ENCODE measurements around the gene CMSS1. TPM values are rescaled to one million over a fixed set of nuclear protein-coding genes. Genes with fewer than 3 reads are reported as not detected.

The CMSS1 gene
- total RNA-seq, 2 experiments from 2014 or later, result 42.1 to 42.6 TPM

DNA sequence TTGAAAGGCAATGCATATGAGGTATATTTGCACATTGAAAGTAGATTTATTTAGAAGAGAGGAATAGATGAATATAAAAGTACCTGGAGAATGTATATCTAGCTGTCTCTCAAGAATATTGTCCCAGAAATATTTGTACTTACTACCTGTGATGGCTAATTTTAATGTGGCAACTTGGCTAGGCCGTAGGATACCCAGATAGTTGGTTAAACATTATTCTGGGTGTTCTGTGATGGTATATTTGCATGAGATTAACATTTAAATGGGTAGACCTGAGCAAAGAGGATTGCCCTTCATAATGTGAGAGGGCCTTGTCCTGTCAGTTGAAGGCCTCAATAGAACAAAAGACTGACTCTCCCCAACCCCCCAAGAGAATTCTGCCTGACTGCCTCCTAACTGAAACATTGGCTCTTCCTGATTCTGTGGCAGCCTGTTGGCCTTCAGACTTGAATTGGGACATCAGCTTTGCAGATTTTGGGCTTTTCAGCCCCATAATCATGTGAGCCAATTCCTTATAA lies 366.0 kb downstream of the CMSS1 start:
- Mint-ChIP-seq H3K36me3 (ENCODE audit: low read depth) (peaks cover 27% of the 10 kb centered on the region), H3K27me3 (ENCODE audit: low read depth) (no peaks in the 10 kb centered on the region), H3K9me3 (ENCODE audit: insufficient read depth) (peaks cover 26% of the 10 kb centered on the region), H3K4me1 (ENCODE audit: low read depth) (peaks cover 4% of the 10 kb centered on the region), H3K4me3 (no peak overlapping the region), H3K27ac (no peak overlapping the region)
- DNase-seq, result no peak
- ChIA-PET CTCF (interaction anchor here (1.2 kb wide), 1 partner anchor 10 kb away, joined by 4 read pairs; no protein-coding TSS in a partner anchor), POLR2A (no interaction called here)
- ATAC-seq, result no peak

- peaks cover 19% of the 10 kb centered on the region for H3K9me3 Mint-ChIP-seq (ENCODE audit: insufficient read depth)
- CTCF ChIA-PET, result interaction anchor here (0.8 kb wide), 1 partner anchor 342 kb away, joined by 4 read pairs; no protein-coding TSS in a partner anchor
Measured at GRCh38 chr3:100184948-100185570, 367.4 kb downstream of the CMSS1 start.

GRCh38 chr3:100185847-100186246 lies 368.2 kb downstream of the CMSS1 start:
- POLR2A ChIA-PET, result no interaction called here
- CTCF ChIA-PET, result interaction anchor here (0.8 kb wide), 1 partner anchor 12 kb away, joined by 3 read pairs; no protein-coding TSS in a partner anchor

More at GRCh38 chr3:100184948-100185570, 367.4 kb downstream of the CMSS1 start:
- Mint-ChIP-seq H3K27ac (no peak overlapping the region), H3K27me3 (ENCODE audit: low read depth) (no peaks in the 10 kb centered on the region), H3K4me1 (ENCODE audit: low read depth) (peaks cover 4% of the 10 kb centered on the region), H3K36me3 (ENCODE audit: low read depth) (peaks cover 14% of the 10 kb centered on the region), H3K4me3 (no peak overlapping the region)
- POLR2A ChIA-PET, result no interaction called here
- no peak for DNase-seq
- ATAC-seq, result no peak

GRCh38 chr3:100189444-100189964 lies 371.8 kb downstream of the CMSS1 start:
- H3K27ac Mint-ChIP-seq, result no peak overlapping the region
- H3K36me3 Mint-ChIP-seq (ENCODE audit: low read depth), result no peaks in the 10 kb centered on the region
- ChIA-PET POLR2A (no interaction called here), CTCF (no interaction called here)
- H3K9me3 Mint-ChIP-seq (ENCODE audit: insufficient read depth), result no peaks in the 10 kb centered on the region
- no peaks in the 10 kb centered on the region for H3K4me1 Mint-ChIP-seq (ENCODE audit: low read depth)
- DNase-seq (no peak), ATAC-seq (no peak)
- H3K4me3 Mint-ChIP-seq, result no peak overlapping the region
- no peaks in the 10 kb centered on the region for H3K27me3 Mint-ChIP-seq (ENCODE audit: low read depth)

More at GRCh38 chr3:100185847-100186246, 368.2 kb downstream of the CMSS1 start:
- Mint-ChIP-seq H3K36me3 (ENCODE audit: low read depth) (peaks cover 6% of the 10 kb centered on the region), H3K4me1 (ENCODE audit: low read depth) (peaks cover 2% of the 10 kb centered on the region), H3K27me3 (ENCODE audit: low read depth) (no peaks in the 10 kb centered on the region), H3K27ac (no peak overlapping the region), H3K9me3 (ENCODE audit: insufficient read depth) (peaks cover 12% of the 10 kb centered on the region), H3K4me3 (no peak overlapping the region)
- no peak for DNase-seq
- no peak for ATAC-seq

DNA sequence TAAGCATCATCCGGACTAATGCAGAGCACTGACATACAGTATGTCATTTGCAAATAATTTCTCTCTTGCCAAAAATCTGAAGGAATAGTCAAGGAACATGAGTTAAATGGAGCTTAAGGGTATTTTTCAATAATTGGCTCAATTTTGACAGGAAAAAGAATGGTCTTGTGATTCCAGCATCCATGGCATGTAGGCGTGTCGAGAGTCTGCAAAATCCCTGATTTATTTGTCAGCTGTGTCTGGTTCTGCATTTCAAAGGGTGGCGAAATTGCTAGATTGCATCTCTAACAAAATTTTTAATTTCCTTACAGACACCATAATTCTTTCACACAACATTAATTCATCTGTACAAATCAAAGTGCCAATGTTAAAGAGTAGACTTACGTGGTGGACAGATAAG lies 377.7 kb downstream of the CMSS1 start:
- H3K9me3 Mint-ChIP-seq (ENCODE audit: insufficient read depth), result no peaks in the 10 kb centered on the region
- ChIA-PET POLR2A (no interaction called here), CTCF (no interaction called here)
- no peak for DNase-seq
- no peaks in the 10 kb centered on the region for H3K27me3 Mint-ChIP-seq (ENCODE audit: low read depth)
- ATAC-seq, result no peak
- no peak overlapping the region for H3K4me3 Mint-ChIP-seq
- H3K27ac Mint-ChIP-seq, result no peak overlapping the region
- H3K36me3 Mint-ChIP-seq (ENCODE audit: low read depth), result no peaks in the 10 kb centered on the region
- H3K4me1 Mint-ChIP-seq (ENCODE audit: low read depth), result no peaks in the 10 kb centered on the region

- Mint-ChIP-seq H3K4me1 (ENCODE audit: low read depth) (no peaks in the 10 kb centered on the region), H3K36me3 (ENCODE audit: low read depth) (peaks cover 3% of the 10 kb centered on the region), H3K27ac (no peak overlapping the region), H3K9me3 (ENCODE audit: insufficient read depth) (no peaks in the 10 kb centered on the region), H3K4me3 (no peak overlapping the region), H3K27me3 (ENCODE audit: low read depth) (peaks cover 3% of the 10 kb centered on the region)
- ChIA-PET POLR2A (no interaction called here), CTCF (no interaction called here)
- DNase-seq (no peak), ATAC-seq (no peak)
Measured at GRCh38 chr3:100197876-100198275, 380.2 kb downstream of the CMSS1 start.

- H3K4me1 Mint-ChIP-seq (ENCODE audit: low read depth), result no peaks in the 10 kb centered on the region
- DNase-seq, result no peak
- peaks cover 3% of the 10 kb centered on the region for H3K36me3 Mint-ChIP-seq (ENCODE audit: low read depth)
- H3K4me3 Mint-ChIP-seq, result no peak overlapping the region
- POLR2A ChIA-PET, result no interaction called here
- H3K9me3 Mint-ChIP-seq (ENCODE audit: insufficient read depth), result no peaks in the 10 kb centered on the region
- CTCF ChIA-PET, result no interaction called here
- H3K27ac Mint-ChIP-seq, result no peak overlapping the region
- H3K27me3 Mint-ChIP-seq (ENCODE audit: low read depth), result peaks cover 3% of the 10 kb centered on the region
- ATAC-seq, result no peak
Measured at GRCh38 chr3:100198579-100199269, 381.1 kb downstream of the CMSS1 start.

DNA sequence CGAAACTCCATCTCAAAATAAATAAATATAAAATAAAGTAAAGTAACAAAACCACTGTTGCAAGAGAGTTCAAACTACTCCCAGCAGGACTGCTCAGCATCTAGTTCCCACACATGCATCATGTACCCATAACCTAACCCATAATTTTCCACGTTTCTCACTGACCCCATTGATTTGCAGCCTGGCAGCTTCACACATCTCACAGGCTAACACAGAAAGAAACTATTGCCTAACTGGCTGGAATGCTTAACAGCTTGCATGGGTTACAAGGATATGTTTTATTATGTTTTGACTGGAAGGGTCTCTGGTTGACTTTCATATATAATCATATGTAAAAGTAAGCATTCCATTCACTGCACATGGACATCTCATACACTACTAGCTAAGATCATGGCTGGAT lies 387.5 kb downstream of the CMSS1 start:
- Mint-ChIP-seq H3K27me3 (ENCODE audit: low read depth) (peaks cover 3% of the 10 kb centered on the region), H3K36me3 (ENCODE audit: low read depth) (peaks cover 11% of the 10 kb centered on the region), H3K27ac (no peak overlapping the region), H3K9me3 (ENCODE audit: insufficient read depth) (peaks cover 5% of the 10 kb centered on the region), H3K4me3 (no peak overlapping the region), H3K4me1 (ENCODE audit: low read depth) (peaks cover 16% of the 10 kb centered on the region)
- CTCF ChIA-PET, result interaction anchor here (1.2 kb wide), 1 partner anchor 49 kb away, joined by 3 read pairs; no protein-coding TSS in a partner anchor
- DNase-seq (no peak), ATAC-seq (no peak)
- POLR2A ChIA-PET, result no interaction called here

- ATAC-seq (no peak), DNase-seq (no peak)
- Mint-ChIP-seq H3K4me3 (no peak overlapping the region), H3K27ac (no peak overlapping the region), H3K36me3 (ENCODE audit: low read depth) (peaks cover 18% of the 10 kb centered on the region), H3K9me3 (ENCODE audit: insufficient read depth) (peaks cover 8% of the 10 kb centered on the region), H3K4me1 (ENCODE audit: low read depth) (peaks cover 30% of the 10 kb centered on the region), H3K27me3 (ENCODE audit: low read depth) (no peaks in the 10 kb centered on the region)
- ChIA-PET CTCF (no interaction called here), POLR2A (no interaction called here)
Measured at GRCh38 chr3:100206687-100207086, 389.0 kb downstream of the CMSS1 start.

DNA sequence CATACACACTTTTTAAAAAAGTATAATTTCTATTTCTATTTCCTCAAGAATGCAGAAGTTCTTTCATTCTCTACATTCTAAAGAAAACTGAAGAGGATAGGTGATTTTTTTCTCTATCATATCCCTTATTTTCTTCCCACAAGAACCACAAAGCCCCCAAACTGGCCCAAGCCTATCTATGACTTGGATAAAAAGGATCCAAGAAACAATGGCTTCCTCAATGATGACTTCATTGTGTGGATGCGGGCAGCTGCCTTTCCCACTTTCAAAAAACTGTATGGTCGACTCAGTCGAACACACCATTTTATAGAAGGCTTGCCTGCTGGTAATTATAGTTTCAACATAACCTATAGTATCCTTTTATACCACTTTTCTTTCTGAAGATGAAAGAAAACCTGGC lies 390.2 kb downstream of the CMSS1 start:
- ChIA-PET CTCF (no interaction called here), POLR2A (no interaction called here)
- H3K4me3 Mint-ChIP-seq, result no peak overlapping the region
- DNase-seq (no peak), ATAC-seq (no peak)
- no peak overlapping the region for H3K27ac Mint-ChIP-seq
- peaks cover 30% of the 10 kb centered on the region for H3K4me1 Mint-ChIP-seq (ENCODE audit: low read depth)
- no peaks in the 10 kb centered on the region for H3K27me3 Mint-ChIP-seq (ENCODE audit: low read depth)
- H3K36me3 Mint-ChIP-seq (ENCODE audit: low read depth), result peaks cover 20% of the 10 kb centered on the region
- peaks cover 10% of the 10 kb centered on the region for H3K9me3 Mint-ChIP-seq (ENCODE audit: insufficient read depth)

DNA sequence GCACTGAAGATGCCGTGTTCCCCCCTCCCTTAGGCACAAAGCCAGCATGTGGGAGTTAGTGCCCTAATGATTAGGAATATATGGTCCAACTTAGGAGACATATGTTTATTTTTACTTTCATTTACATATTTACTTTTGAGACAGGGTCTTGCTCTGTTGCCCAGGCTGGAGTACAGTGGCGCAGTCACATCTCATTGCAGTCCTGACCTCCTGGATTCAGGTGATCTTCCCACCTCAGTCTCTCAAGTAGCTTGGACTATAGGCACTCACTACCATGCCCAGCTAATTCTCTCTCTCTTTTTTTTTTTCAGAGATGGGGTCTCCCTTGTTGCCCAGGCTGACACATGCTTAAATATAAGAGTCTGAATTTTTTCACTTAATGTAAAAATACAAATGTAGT lies 391.5 kb downstream of the CMSS1 start:
- DNase-seq (no peak), ATAC-seq (no peak)
- H3K27me3 Mint-ChIP-seq (ENCODE audit: low read depth), result no peaks in the 10 kb centered on the region
- H3K4me1 Mint-ChIP-seq (ENCODE audit: low read depth), result peaks cover 30% of the 10 kb centered on the region
- peak overlapping the region; percentile 0 for H3K27ac Mint-ChIP-seq
- ChIA-PET CTCF (interaction anchor here (1.1 to 1.9 kb wide), 3 partner anchors 48 to 140 kb away, joined by 3 to 5 read pairs (median 3); no protein-coding TSS in a partner anchor), POLR2A (interaction anchor here (0.7 kb wide), 1 partner anchor 151 kb away, joined by 4 read pairs; no protein-coding TSS in a partner anchor)
- no peak overlapping the region for H3K4me3 Mint-ChIP-seq
- peaks cover 20% of the 10 kb centered on the region for H3K36me3 Mint-ChIP-seq (ENCODE audit: low read depth)
- H3K9me3 Mint-ChIP-seq (ENCODE audit: insufficient read depth), result peaks cover 10% of the 10 kb centered on the region
